Measurements from ENCODE around the gene KIAA0930.
A peak's percentile ranks its signal among the peaks of the same experiment; 100 is the strongest.

KIAA0930 gene

GRCh38 chr22:45190202-45190872 is 50.4 kb downstream of the KIAA0930 start:
- TF ChIP-seq, protein P1, sequence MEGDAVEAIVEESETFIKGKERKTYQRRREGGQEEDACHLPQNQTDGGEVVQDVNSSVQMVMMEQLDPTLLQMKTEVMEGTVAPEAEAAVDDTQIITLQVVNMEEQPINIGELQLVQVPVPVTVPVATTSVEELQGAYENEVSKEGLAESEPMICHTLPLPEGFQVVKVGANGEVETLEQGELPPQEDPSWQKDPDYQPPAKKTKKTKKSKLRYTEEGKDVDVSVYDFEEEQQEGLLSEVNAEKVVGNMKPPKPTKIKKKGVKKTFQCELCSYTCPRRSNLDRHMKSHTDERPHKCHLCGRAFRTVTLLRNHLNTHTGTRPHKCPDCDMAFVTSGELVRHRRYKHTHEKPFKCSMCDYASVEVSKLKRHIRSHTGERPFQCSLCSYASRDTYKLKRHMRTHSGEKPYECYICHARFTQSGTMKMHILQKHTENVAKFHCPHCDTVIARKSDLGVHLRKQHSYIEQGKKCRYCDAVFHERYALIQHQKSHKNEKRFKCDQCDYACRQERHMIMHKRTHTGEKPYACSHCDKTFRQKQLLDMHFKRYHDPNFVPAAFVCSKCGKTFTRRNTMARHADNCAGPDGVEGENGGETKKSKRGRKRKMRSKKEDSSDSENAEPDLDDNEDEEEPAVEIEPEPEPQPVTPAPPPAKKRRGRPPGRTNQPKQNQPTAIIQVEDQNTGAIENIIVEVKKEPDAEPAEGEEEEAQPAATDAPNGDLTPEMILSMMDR (IDR thresholded peaks at IDR 0.05) = no peak
- no peak for TF ChIP-seq ZFX (IDR thresholded peaks at IDR 0.05; ENCODE audit: borderline replicate concordance)
- peak overlapping the region; percentile 97 for H3K27ac ChIP-seq

- H3K27ac ChIP-seq = peak overlapping the region; percentile 97
These were observed 51.9 kb downstream of the KIAA0930 start for GRCh38 chr22:45188779-45189178.

GRCh38 chr22:45187891-45188290 is 52.8 kb downstream of the KIAA0930 start:
- peak overlapping the region; percentile 97 for H3K27ac ChIP-seq
- TF ChIP-seq, protein P1 (IDR thresholded peaks at IDR 0.05) = no peak
- TF ChIP-seq ZFX (IDR thresholded peaks at IDR 0.05; ENCODE audit: borderline replicate concordance) = no peak

More at GRCh38 chr22:45188779-45189178, 51.9 kb downstream of the KIAA0930 start:
- TF ChIP-seq, protein P1 (IDR thresholded peaks at IDR 0.05) = no peak
- no peak for TF ChIP-seq ZFX (IDR thresholded peaks at IDR 0.05; ENCODE audit: borderline replicate concordance)

- no peak overlapping the region for H3K27ac ChIP-seq
- no peak for TF ChIP-seq ZFX (IDR thresholded peaks at IDR 0.05; ENCODE audit: borderline replicate concordance)
- TF ChIP-seq, protein P1 (IDR thresholded peaks at IDR 0.05) = no peak
These were observed 54.8 kb downstream of the KIAA0930 start for GRCh38 chr22:45185718-45186514.

DNA sequence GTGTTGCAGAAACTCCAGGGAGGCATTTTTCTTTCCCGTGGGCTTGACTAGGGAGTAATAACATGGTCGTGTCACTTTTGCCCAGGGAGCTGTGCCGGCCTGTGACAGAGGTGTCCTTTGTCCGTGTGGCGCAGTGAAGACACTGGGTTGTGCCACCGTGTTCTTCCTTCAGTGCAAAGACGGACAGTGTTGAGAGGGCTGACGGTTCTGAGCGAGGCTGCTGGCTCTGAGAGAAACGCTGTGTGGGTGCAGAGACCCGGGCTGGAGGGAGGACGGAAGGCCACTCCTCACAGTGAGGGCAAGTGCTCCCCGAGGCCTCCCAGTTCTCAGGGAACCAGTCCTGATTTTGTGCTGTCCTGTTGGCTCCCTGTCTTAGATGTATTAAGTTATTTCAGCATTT is 56.7 kb downstream of the KIAA0930 start:
- H3K27ac ChIP-seq = peak overlapping the region; percentile 22; the same call in 1 of the 2 replicates
- TF ChIP-seq, protein P1 (IDR thresholded peaks at IDR 0.05) = no peak
- TF ChIP-seq ZFX (IDR thresholded peaks at IDR 0.05; ENCODE audit: borderline replicate concordance) = no peak

GRCh38 chr22:45181766-45182165 is 58.9 kb downstream of the KIAA0930 start:
- TF ChIP-seq, protein P1 (IDR thresholded peaks at IDR 0.05) = no peak
- TF ChIP-seq ZFX (IDR thresholded peaks at IDR 0.05; ENCODE audit: borderline replicate concordance) = no peak
- no peak overlapping the region for H3K27ac ChIP-seq

DNA sequence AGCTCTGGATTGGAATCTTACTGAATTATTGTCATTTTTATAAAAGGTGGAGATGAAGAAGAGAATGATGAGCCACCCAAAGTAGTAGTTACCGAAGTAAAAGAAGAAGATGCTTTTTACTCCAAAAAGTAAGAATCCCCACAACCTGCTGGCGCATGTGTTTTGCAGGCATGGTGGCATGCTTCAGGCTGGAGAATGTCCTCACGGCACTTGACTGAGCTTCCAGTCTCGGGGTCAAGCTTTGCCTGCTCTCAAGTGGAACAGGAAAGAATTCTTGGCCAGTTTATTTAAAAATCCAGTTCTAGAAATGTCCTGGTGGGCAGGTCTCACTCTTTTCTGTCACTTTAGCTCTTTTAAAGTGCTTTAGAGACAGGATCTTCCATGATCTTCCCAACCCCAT is 59.5 kb downstream of the KIAA0930 start:
- TF ChIP-seq, protein P1 (IDR thresholded peaks at IDR 0.05) = no peak
- TF ChIP-seq ZFX (IDR thresholded peaks at IDR 0.05; ENCODE audit: borderline replicate concordance) = no peak
- no peak overlapping the region for H3K27ac ChIP-seq
